ENCODE data around the gene RIPK3.

RIPK3 gene

GRCh38 chr14:24308342-24309124 is 31.3 kb downstream of the RIPK3 start:
- no peak overlapping the region for H3K27ac ChIP-seq (ENCODE audit: low read length)
- H3K9ac ChIP-seq (ENCODE audit: low read depth, low read length), result no peak overlapping the region
- no peak overlapping the region for H3K4me3 ChIP-seq (ENCODE audit: low read length)
- H3K9me3 ChIP-seq (ENCODE audit: insufficient read depth, low read depth, low read length), result no peaks in the 10 kb centered on the region
- H3K36me3 ChIP-seq (ENCODE audit: insufficient read depth, low read depth, low read length), result peaks cover 59% of the 10 kb centered on the region
- H3K27me3 ChIP-seq (ENCODE audit: insufficient read depth, low read length), result no peaks in the 10 kb centered on the region
- no peaks in the 10 kb centered on the region for H3K4me1 ChIP-seq (ENCODE audit: insufficient read depth, low read length)

- no peaks in the 10 kb centered on the region for H3K27me3 ChIP-seq (ENCODE audit: insufficient read depth, low read length)
These were observed 32.0 kb downstream of the RIPK3 start, which contains the start of gene CIDEB for GRCh38 chr14:24307575-24308341. CIDEB (minus strand) TSS chr14:24307977; CDS start chr14:24307858, 119 bp downstream.

GRCh38 chr14:24307156-24307574 is 32.6 kb downstream of the RIPK3 start:
- H3K4me3 ChIP-seq (ENCODE audit: low read length), result no peak overlapping the region
- H3K27ac ChIP-seq (ENCODE audit: low read length), result no peak overlapping the region
- H3K9me3 ChIP-seq (ENCODE audit: insufficient read depth, low read depth, low read length), result no peaks in the 10 kb centered on the region
- H3K9ac ChIP-seq (ENCODE audit: low read depth, low read length), result no peak overlapping the region
- H3K36me3 ChIP-seq (ENCODE audit: insufficient read depth, low read depth, low read length), result peaks cover 71% of the 10 kb centered on the region
- H3K4me1 ChIP-seq (ENCODE audit: insufficient read depth, low read length), result no peaks in the 10 kb centered on the region
- no peaks in the 10 kb centered on the region for H3K27me3 ChIP-seq (ENCODE audit: insufficient read depth, low read length)

More at GRCh38 chr14:24307575-24308341, 32.0 kb downstream of the RIPK3 start, which contains the start of gene CIDEB:
- Histone ChIP-seq H3K9me3 (ENCODE audit: insufficient read depth, low read depth, low read length) (no peaks in the 10 kb centered on the region), H3K9ac (ENCODE audit: low read depth, low read length) (no peak within 1 kb of the TSS), H3K36me3 (ENCODE audit: insufficient read depth, low read depth, low read length) (peaks cover 66% of the 10 kb centered on the region), H3K27ac (ENCODE audit: low read length) (no peak within 1 kb of the TSS), H3K4me3 (ENCODE audit: low read length) (no peak within 1 kb of the TSS), H3K4me1 (ENCODE audit: insufficient read depth, low read length) (no peaks in the 10 kb centered on the region)

GRCh38 chr14:24304019-24304387 is 35.8 kb downstream of the RIPK3 start:
- no peaks in the 10 kb centered on the region for H3K27me3 ChIP-seq (ENCODE audit: insufficient read depth, low read length)
- H3K27ac ChIP-seq (ENCODE audit: low read length), result no peak overlapping the region
- H3K4me3 ChIP-seq (ENCODE audit: low read length), result no peak overlapping the region
- H3K9me3 ChIP-seq (ENCODE audit: insufficient read depth, low read depth, low read length), result no peaks in the 10 kb centered on the region
- H3K9ac ChIP-seq (ENCODE audit: low read depth, low read length), result no peak overlapping the region
- 0 out of 2 replicates have a peak, but pooled peaks cover 3% of the 10 kb centered on the region for H3K4me1 ChIP-seq (ENCODE audit: insufficient read depth, low read length)
- H3K36me3 ChIP-seq (ENCODE audit: insufficient read depth, low read depth, low read length), result peaks cover 70% of the 10 kb centered on the region

- Histone ChIP-seq H3K27ac (ENCODE audit: low read length) (peak overlapping the region; percentile 25), H3K9me3 (ENCODE audit: insufficient read depth, low read depth, low read length) (no peaks in the 10 kb centered on the region), H3K4me3 (ENCODE audit: low read length) (peak overlapping the region; percentile 91), H3K9ac (ENCODE audit: low read depth, low read length) (peak overlapping the region; percentile 78), H3K4me1 (ENCODE audit: insufficient read depth, low read length) (0 out of 2 replicates have a peak, but pooled peaks cover 3% of the 10 kb centered on the region), H3K27me3 (ENCODE audit: insufficient read depth, low read length) (no peaks in the 10 kb centered on the region), H3K36me3 (ENCODE audit: insufficient read depth, low read depth, low read length) (peaks cover 54% of the 10 kb centered on the region)
These were observed 39.3 kb downstream of the RIPK3 start for GRCh38 chr14:24300326-24300980.

- Histone ChIP-seq H3K27me3 (ENCODE audit: insufficient read depth, low read length) (no peaks in the 10 kb centered on the region), H3K4me3 (ENCODE audit: low read length) (peak within 1 kb of the TSS; percentile 91), H3K27ac (ENCODE audit: low read length) (peak within 1 kb of the TSS; percentile 25)
These were observed 40.3 kb downstream of the RIPK3 start, which contains the start of the genes DHRS1 and NOP9 for GRCh38 chr14:24299255-24300191. DHRS1 (minus strand) TSS chr14:24299780; CDS start chr14:24299106, 674 bp downstream. NOP9 (plus strand) TSS chr14:24299850; CDS start chr14:24299955, 105 bp downstream.

GRCh38 chr14:24298892-24299254 is 40.9 kb downstream of the RIPK3 start:
- no peaks in the 10 kb centered on the region for H3K27me3 ChIP-seq (ENCODE audit: insufficient read depth, low read length)
- H3K9ac ChIP-seq (ENCODE audit: low read depth, low read length), result peak overlapping the region; percentile 78
- H3K36me3 ChIP-seq (ENCODE audit: insufficient read depth, low read depth, low read length), result peaks cover 42% of the 10 kb centered on the region
- no peaks in the 10 kb centered on the region for H3K9me3 ChIP-seq (ENCODE audit: insufficient read depth, low read depth, low read length)
- 0 out of 2 replicates have a peak, but pooled peaks cover 3% of the 10 kb centered on the region for H3K4me1 ChIP-seq (ENCODE audit: insufficient read depth, low read length)
- peak overlapping the region; percentile 91 for H3K4me3 ChIP-seq (ENCODE audit: low read length)
- H3K27ac ChIP-seq (ENCODE audit: low read length), result no peak overlapping the region

More at GRCh38 chr14:24299255-24300191, 40.3 kb downstream of the RIPK3 start, which contains the start of the genes DHRS1 and NOP9:
- H3K9me3 ChIP-seq (ENCODE audit: insufficient read depth, low read depth, low read length), result no peaks in the 10 kb centered on the region
- H3K36me3 ChIP-seq (ENCODE audit: insufficient read depth, low read depth, low read length), result peaks cover 49% of the 10 kb centered on the region
- H3K4me1 ChIP-seq (ENCODE audit: insufficient read depth, low read length), result 0 out of 2 replicates have a peak, but pooled peaks cover 3% of the 10 kb centered on the region
- H3K9ac ChIP-seq (ENCODE audit: low read depth, low read length), result peak within 1 kb of the TSS; percentile 78

GRCh38 chr14:24297190-24297964 is 42.4 kb downstream of the RIPK3 start:
- Histone ChIP-seq H3K27ac (ENCODE audit: low read length) (no peak overlapping the region), H3K27me3 (ENCODE audit: insufficient read depth, low read length) (no peaks in the 10 kb centered on the region), H3K36me3 (ENCODE audit: insufficient read depth, low read depth, low read length) (peaks cover 33% of the 10 kb centered on the region), H3K4me1 (ENCODE audit: insufficient read depth, low read length) (0 out of 2 replicates have a peak, but pooled peaks cover 3% of the 10 kb centered on the region), H3K4me3 (ENCODE audit: low read length) (no peak overlapping the region), H3K9me3 (ENCODE audit: insufficient read depth, low read depth, low read length) (no peaks in the 10 kb centered on the region), H3K9ac (ENCODE audit: low read depth, low read length) (no peak overlapping the region)

- no peak overlapping the region for H3K9ac ChIP-seq (ENCODE audit: low read depth, low read length)
- no peaks in the 10 kb centered on the region for H3K9me3 ChIP-seq (ENCODE audit: insufficient read depth, low read depth, low read length)
- H3K27me3 ChIP-seq (ENCODE audit: insufficient read depth, low read length), result no peaks in the 10 kb centered on the region
- H3K36me3 ChIP-seq (ENCODE audit: insufficient read depth, low read depth, low read length), result peaks cover 32% of the 10 kb centered on the region
- H3K4me3 ChIP-seq (ENCODE audit: low read length), result no peak overlapping the region
- no peak overlapping the region for H3K27ac ChIP-seq (ENCODE audit: low read length)
- 0 out of 2 replicates have a peak, but pooled peaks cover 3% of the 10 kb centered on the region for H3K4me1 ChIP-seq (ENCODE audit: insufficient read depth, low read length)
These were observed 43.2 kb downstream of the RIPK3 start for GRCh38 chr14:24296341-24297157.
